DOHH2 (cell line): ENCODE data around the gene BPIFB4.

Source experiments
- H3F3A ChIP-seq: fragments of 200-600 bp; sonication (generic), shearing (Covaris generic); 2 replicates; pipeline ENCODE4 v1.6.0; 2016; ENCODE audit warnings: antibody characterized with exemption, mild to moderate bottlenecking; ENCODE audit not compliant: control insufficient read depth, insufficient read depth
- H3K27ac ChIP-seq: fragments of 200-600 bp; sonication (generic); 2 replicates; pipeline ENCODE4 v1.5.1; 2014; ENCODE audit warnings: low read depth, mild to moderate bottlenecking, low read length, moderate library complexity
- H3K27me3 ChIP-seq: fragments of 200-600 bp; sonication (generic); 2 replicates; pipeline ENCODE4 v1.6.1; 2014; ENCODE audit warnings: mild to moderate bottlenecking, low read length, mixed read lengths; ENCODE audit not compliant: control insufficient read depth
- H3K36me3 ChIP-seq: fragments of 200-600 bp; sonication (generic); 2 replicates; pipeline ENCODE4 v1.6.1; 2014; ENCODE audit warnings: mild to moderate bottlenecking, low read length, moderate library complexity, mixed read lengths; ENCODE audit not compliant: control insufficient read depth
- H3K4me1 ChIP-seq: fragments of 200-600 bp; sonication (generic); 2 replicates; pipeline ENCODE4 v1.6.1; 2014; ENCODE audit warnings: mild to moderate bottlenecking, low read length, mixed read lengths; ENCODE audit not compliant: control insufficient read depth
- H3K4me2 ChIP-seq: fragments of 200-600 bp; sonication (generic); 2 replicates; pipeline ENCODE4 v1.6.0; 2014; ENCODE audit warnings: mild to moderate bottlenecking, low read length, moderate library complexity
- H3K4me3 ChIP-seq: fragments of 200-600 bp; sonication (generic); 2 replicates; pipeline ENCODE4 v1.5.1; 2014; ENCODE audit warnings: mild to moderate bottlenecking, low read length, mixed read lengths
- H3K79me2 ChIP-seq: fragments of 200-600 bp; sonication (generic); 2 replicates; pipeline ENCODE4 v1.6.1; 2014; ENCODE audit warnings: mild to moderate bottlenecking, low read length, mixed read lengths; ENCODE audit not compliant: control insufficient read depth
- H3K9me2 ChIP-seq: fragments of 200-600 bp; sonication (generic); replicated peaks from 2 replicates; pipeline ENCODE4 v1.6.1; 2014; ENCODE audit warnings: mild to moderate bottlenecking, low read length, mixed read lengths; ENCODE audit not compliant: control insufficient read depth
- H3K9me3 ChIP-seq: fragments of 200-600 bp; sonication (generic); 2 replicates; pipeline ENCODE4 v1.6.1; 2014; ENCODE audit warnings: antibody characterized with exemption, low read length, mixed read lengths; ENCODE audit not compliant: control insufficient read depth, insufficient read depth
- H4K20me1 ChIP-seq: fragments of 200-600 bp; sonication (generic); 2 replicates; pipeline ENCODE4 v1.6.0; 2014; ENCODE audit warnings: low read depth, mild to moderate bottlenecking, antibody characterized with exemption, low read length, moderate library complexity; ENCODE audit not compliant: control insufficient read depth, insufficient read depth
- EZH2phosphoT487 ChIP-seq: fragments of 200-600 bp; sonication (generic); IDR thresholded peaks from 2 replicates; pipeline ENCODE4 v1.6.1; 2017; ENCODE audit warnings: borderline replicate concordance, mild to moderate bottlenecking, antibody characterized with exemption, low read length, moderate library complexity, mixed read lengths
- TF ChIP-seq, protein P1 (sequence below): fragments of 200-600 bp; sonication (generic); IDR thresholded peaks from one replicate; pipeline ENCODE4 v1.5.1; 2014; ENCODE audit warnings: antibody characterized with exemption, mild to moderate bottlenecking, low read depth, low read length; ENCODE audit not compliant: poor library complexity, severe bottlenecking

Gene BPIFB4

DNA sequence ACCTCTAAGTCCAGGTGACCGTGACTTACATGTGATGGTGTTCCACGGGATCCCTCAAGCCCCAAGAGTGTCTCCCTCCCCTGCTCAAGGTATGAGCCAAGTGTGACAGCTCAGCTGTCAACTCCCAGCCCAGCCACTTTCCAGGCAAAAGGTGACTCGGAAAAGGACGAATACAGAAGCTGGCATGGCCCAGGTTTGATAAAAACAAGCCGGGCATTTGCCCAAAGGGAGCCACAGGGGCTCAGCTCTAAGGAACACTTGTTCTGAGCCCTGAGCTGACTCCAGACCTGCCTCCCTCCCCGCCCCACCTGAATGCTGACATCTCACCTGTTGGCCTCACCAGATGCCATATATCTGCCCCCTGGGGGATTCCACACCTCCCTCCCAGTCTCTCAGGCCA is 45.6 kb downstream of the BPIFB4 start:
- H3K4me2 ChIP-seq, result no peak overlapping the region
- H3K4me3 ChIP-seq, result no peak overlapping the region
- H3K27ac ChIP-seq, result no peak overlapping the region
- TF ChIP-seq, protein P1, sequence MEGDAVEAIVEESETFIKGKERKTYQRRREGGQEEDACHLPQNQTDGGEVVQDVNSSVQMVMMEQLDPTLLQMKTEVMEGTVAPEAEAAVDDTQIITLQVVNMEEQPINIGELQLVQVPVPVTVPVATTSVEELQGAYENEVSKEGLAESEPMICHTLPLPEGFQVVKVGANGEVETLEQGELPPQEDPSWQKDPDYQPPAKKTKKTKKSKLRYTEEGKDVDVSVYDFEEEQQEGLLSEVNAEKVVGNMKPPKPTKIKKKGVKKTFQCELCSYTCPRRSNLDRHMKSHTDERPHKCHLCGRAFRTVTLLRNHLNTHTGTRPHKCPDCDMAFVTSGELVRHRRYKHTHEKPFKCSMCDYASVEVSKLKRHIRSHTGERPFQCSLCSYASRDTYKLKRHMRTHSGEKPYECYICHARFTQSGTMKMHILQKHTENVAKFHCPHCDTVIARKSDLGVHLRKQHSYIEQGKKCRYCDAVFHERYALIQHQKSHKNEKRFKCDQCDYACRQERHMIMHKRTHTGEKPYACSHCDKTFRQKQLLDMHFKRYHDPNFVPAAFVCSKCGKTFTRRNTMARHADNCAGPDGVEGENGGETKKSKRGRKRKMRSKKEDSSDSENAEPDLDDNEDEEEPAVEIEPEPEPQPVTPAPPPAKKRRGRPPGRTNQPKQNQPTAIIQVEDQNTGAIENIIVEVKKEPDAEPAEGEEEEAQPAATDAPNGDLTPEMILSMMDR, result no peak
- no peak for TF ChIP-seq EZH2phosphoT487
- H3F3A ChIP-seq, result no peaks in the 10 kb centered on the region
- H3K9me2 ChIP-seq, result no peaks in the 10 kb centered on the region
- H3K79me2 ChIP-seq, result no peaks in the 10 kb centered on the region
- H4K20me1 ChIP-seq, result no peaks in the 10 kb centered on the region
- no peaks in the 10 kb centered on the region for H3K9me3 ChIP-seq
- peaks cover 9% of the 10 kb centered on the region; the same call in 1 of the 2 replicates for H3K27me3 ChIP-seq
- H3K36me3 ChIP-seq, result no peaks in the 10 kb centered on the region
- no peaks in the 10 kb centered on the region for H3K4me1 ChIP-seq

DNA sequence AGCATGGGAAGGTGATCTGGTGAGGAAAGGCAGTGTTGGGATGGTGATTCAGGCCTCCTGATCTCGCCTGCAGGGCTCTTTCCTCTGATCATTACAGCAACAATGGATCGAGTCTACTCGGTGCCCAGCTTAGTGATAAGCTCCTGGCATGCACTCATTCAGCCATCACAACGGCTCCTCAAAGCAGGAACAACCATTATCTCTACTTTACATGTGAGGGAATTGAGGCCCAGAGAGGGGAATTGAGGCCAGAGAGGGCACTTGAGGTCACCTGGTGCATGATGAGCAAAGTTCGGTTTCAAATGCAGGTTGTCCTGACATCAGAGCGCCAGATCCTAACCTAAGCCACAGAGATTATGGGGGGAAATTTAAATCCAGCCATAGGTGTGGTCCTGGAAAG is 46.5 kb downstream of the BPIFB4 start:
- Histone ChIP-seq H3K4me2 (no peak overlapping the region), H3K9me3 (no peaks in the 10 kb centered on the region), H4K20me1 (no peaks in the 10 kb centered on the region), H3K36me3 (no peaks in the 10 kb centered on the region), H3K79me2 (no peaks in the 10 kb centered on the region), H3K27me3 (peaks cover 9% of the 10 kb centered on the region; the same call in 1 of the 2 replicates), H3K9me2 (no peaks in the 10 kb centered on the region), H3K4me3 (no peak overlapping the region), H3F3A (no peaks in the 10 kb centered on the region), H3K4me1 (no peaks in the 10 kb centered on the region), H3K27ac (no peak overlapping the region)
- TF ChIP-seq, protein P1, result no peak
- TF ChIP-seq EZH2phosphoT487, result no peak

DNA sequence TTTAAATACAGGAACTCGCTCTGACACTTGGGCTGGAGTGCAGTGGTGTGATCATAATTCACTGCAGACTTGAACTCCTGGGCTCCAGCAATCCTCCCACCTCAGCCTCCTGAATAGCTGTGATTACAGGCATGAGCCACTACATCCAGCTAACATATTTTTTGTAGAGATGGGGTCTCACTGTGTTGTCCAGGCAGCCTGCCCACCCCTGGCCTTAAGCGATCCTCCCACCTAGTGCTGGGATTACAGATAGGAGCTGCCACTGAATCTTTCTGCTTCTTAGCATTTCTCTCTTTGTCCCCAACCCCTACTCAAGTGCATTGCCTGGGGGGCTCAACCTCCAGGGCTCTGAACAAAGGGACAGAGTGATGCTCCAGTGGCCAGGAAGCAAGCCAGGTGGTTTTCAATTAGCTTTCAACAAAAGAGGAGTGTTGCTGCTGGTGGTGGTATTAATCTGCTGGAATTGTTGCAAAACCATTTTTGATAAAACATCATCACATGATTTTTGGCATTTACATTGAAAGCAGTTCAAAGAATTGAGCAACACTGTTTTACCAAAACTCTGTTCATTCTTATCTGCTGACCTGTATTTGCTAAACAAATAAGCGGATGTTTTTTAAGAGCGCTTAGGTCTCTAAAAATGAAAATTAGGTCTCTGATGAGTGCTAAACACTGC is 48.1 kb downstream of the BPIFB4 start:
- Histone ChIP-seq H3K4me3 (no peak overlapping the region), H3F3A (no peaks in the 10 kb centered on the region), H3K4me2 (no peak overlapping the region)

More for the DNA sequence above, 48.1 kb downstream of the BPIFB4 start:
- no peak for TF ChIP-seq EZH2phosphoT487
- TF ChIP-seq, protein P1, result no peak
- H3K79me2 ChIP-seq, result no peaks in the 10 kb centered on the region
- no peaks in the 10 kb centered on the region for H4K20me1 ChIP-seq
- H3K9me2 ChIP-seq, result no peaks in the 10 kb centered on the region
- H3K27me3 ChIP-seq, result peaks cover 12% of the 10 kb centered on the region; the same call in 1 of the 2 replicates
- H3K27ac ChIP-seq, result no peak overlapping the region
- no peaks in the 10 kb centered on the region for H3K9me3 ChIP-seq
- H3K4me1 ChIP-seq, result no peaks in the 10 kb centered on the region
- H3K36me3 ChIP-seq, result no peaks in the 10 kb centered on the region
